GM12878 (cell line): Measurements from ENCODE around the gene CD9. TPM values are rescaled to one million over a fixed set of nuclear protein-coding genes. Genes with fewer than 3 reads are reported as not detected.

Experiments used
- ATAC-seq: fragments of 200-7000 bp; cut with Tn5 transposase; 3 replicates; pipeline ENCODE4 v1.9.1; 2020; ENCODE audit warnings: mild to moderate bottlenecking, moderate library complexity
- BruUV-seq: library from RNA; stranded (reverse); fragments of 400-500 nt; replicated peaks from 2 replicates; lab custom pipeline; 2021; lab: Mats Ljungman, UMichigan
- CTCF ChIA-PET: fragments of 300-600 bp; sonication (Branson Sonifier 250); formaldehyde crosslinking; extraction: SDS; loops from one replicate; lab custom pipeline; 2021; ENCODE audit warnings: inconsistent platforms; lab: Yijun Ruan, JAX
- POLR2A ChIA-PET: fragments of 350-600 bp; formaldehyde crosslinking; extraction: SDS; loops from one replicate; lab custom pipeline; 2021; ENCODE audit warnings: inconsistent platforms; lab: Charles Lee
- RAD21 ChIA-PET: fragments of 300-600 bp; sonication (Branson Sonifier 250); formaldehyde crosslinking; loops from one replicate; lab custom pipeline; 2023; ENCODE audit warnings: antibody characterized with exemption; ENCODE audit not compliant: unreplicated experiment; lab: Charles Lee
- SMC1A ChIA-PET: fragments of 300-600 bp; sonication (Branson Sonifier 250); formaldehyde crosslinking; loops from one replicate; lab custom pipeline; 2023; ENCODE audit not compliant: unreplicated experiment, uncharacterized antibody; lab: Charles Lee
- DNase-seq: peaks from one replicate; pipeline ENCODE4 v3.0.0-alpha.2; 2011; ENCODE audit warnings: low read depth, low spot score
- FAIRE-seq: peaks from 3 replicates; lab custom pipeline; 2011; peaks lifted over from hg19 to GRCh38; lab: Jason Lieb, UNC
- H2AFZ ChIP-seq: 2 replicates; pipeline ENCODE4 v1.6.0; 2011; ENCODE audit warnings: low read depth, low read length, control low read depth; ENCODE audit not compliant: control insufficient read depth
- H3K27ac ChIP-seq: 2 replicates; pipeline ENCODE4 v1.5.1; 2011; ENCODE audit warnings: control low read depth; ENCODE audit not compliant: control insufficient read depth, insufficient read depth
- H3K27me3 ChIP-seq, 2 experiments: replicated peaks in 1 of 2; 2 replicates each; pipeline versions ENCODE4 v1.6.0 to v1.6.1; 2011; ENCODE audit warnings: low read length in 1 of 2; ENCODE audit not compliant: control insufficient read depth in 2 of 2, insufficient read depth in 2 of 2
- H3K36me3 ChIP-seq, 2 experiments: 2 replicates each; pipeline ENCODE4 v1.5.1; 2011; ENCODE audit warnings: low read length in 1 of 2; ENCODE audit not compliant: control insufficient read depth in 2 of 2, insufficient read depth in 2 of 2
- H3K4me1 ChIP-seq: 2 replicates; pipeline ENCODE4 v1.6.1; 2011; ENCODE audit warnings: mild to moderate bottlenecking, low read length, moderate library complexity, mixed read lengths; ENCODE audit not compliant: control insufficient read depth, insufficient read depth
- H3K4me2 ChIP-seq: 2 replicates; pipeline ENCODE4 v1.6.0; 2011; ENCODE audit warnings: control low read depth; ENCODE audit not compliant: control insufficient read depth, insufficient read depth
- H3K4me3 ChIP-seq: fragments of 200-600 bp; sonication (generic); 2 replicates; pipeline ENCODE4 v1.5.1; 2016
- H3K79me2 ChIP-seq: 2 replicates; pipeline ENCODE4 v1.6.0; 2011; ENCODE audit warnings: low read length; ENCODE audit not compliant: control insufficient read depth, insufficient read depth
- H3K9ac ChIP-seq: 2 replicates; pipeline ENCODE4 v1.8.0; 2011; ENCODE audit warnings: low read length, control low read depth, mixed read lengths; ENCODE audit not compliant: control insufficient read depth, insufficient read depth
- H3K9me3 ChIP-seq: replicated peaks from 3 replicates; pipeline ENCODE4 v1.5.1; 2011; ENCODE audit warnings: mild to moderate bottlenecking, low read length; ENCODE audit not compliant: control insufficient read depth, insufficient read depth
- H4K20me1 ChIP-seq: 2 replicates; pipeline ENCODE4 v1.6.0; 2011; ENCODE audit not compliant: control insufficient read depth, insufficient read depth
- BACH1 ChIP-seq: fragments of 450-650 bp; IDR thresholded peaks from 2 replicates; pipeline ENCODE4 v1.6.1; 2017; ENCODE audit warnings: mild to moderate bottlenecking, borderline replicate concordance
- CHD2 ChIP-seq: IDR thresholded peaks from 2 replicates; pipeline ENCODE4 v1.6.1; 2011; ENCODE audit warnings: low read depth, low read length, improper control_type of control experiment, borderline replicate concordance
- GATAD2B ChIP-seq: fragments of 450-650 bp; conservative IDR thresholded peaks from 2 replicates; pipeline ENCODE4 v1.6.1; 2017; ENCODE audit warnings: low read depth, mild to moderate bottlenecking, moderate library complexity
- HDAC2 ChIP-seq: fragments of 200-600 bp; sonication (generic); IDR thresholded peaks from 2 replicates; pipeline ENCODE4 v1.6.1; 2017
- JUNB ChIP-seq: IDR thresholded peaks from 2 replicates; pipeline ENCODE4 v1.6.1; 2016; ENCODE audit warnings: antibody characterized with exemption, mild to moderate bottlenecking
- KLF5 ChIP-seq: fragments of 450-650 bp; IDR thresholded peaks from 2 replicates; pipeline ENCODE4 v1.6.1; 2014; ENCODE audit warnings: mild to moderate bottlenecking; ENCODE audit not compliant: partially characterized antibody
- MTA2 ChIP-seq: fragments of 450-650 bp; IDR thresholded peaks from 2 replicates; pipeline ENCODE4 v1.6.1; 2016; ENCODE audit warnings: low read depth, mild to moderate bottlenecking, moderate library complexity
- MXI1 ChIP-seq: fragments of 150-350 bp; IDR thresholded peaks from 2 replicates; pipeline ENCODE4 v1.6.1; 2011; ENCODE audit warnings: low read depth, mild to moderate bottlenecking, inconsistent platforms, low read length, improper control_type of control experiment
- NFXL1 ChIP-seq: fragments of 450-650 bp; IDR thresholded peaks from 2 replicates; pipeline ENCODE4 v1.6.1; 2017; ENCODE audit warnings: antibody characterized with exemption, mild to moderate bottlenecking, borderline replicate concordance
- POLR2AphosphoS5 ChIP-seq: IDR thresholded peaks from 2 replicates; pipeline ENCODE4 v1.6.1; 2011; ENCODE audit warnings: mild to moderate bottlenecking, low read length, inconsistent platforms
- SMC3 ChIP-seq: IDR thresholded peaks from 2 replicates; pipeline ENCODE4 v1.6.1; 2011; ENCODE audit warnings: low read length, improper control_type of control experiment, borderline replicate concordance
- SPI1 ChIP-seq: IDR thresholded peaks from 2 replicates; pipeline ENCODE4 v1.6.1; 2011; ENCODE audit warnings: low read depth, mild to moderate bottlenecking, low read length, moderate library complexity, borderline replicate concordance; ENCODE audit not compliant: insufficient read depth
- ZNF622 ChIP-seq: fragments of 450-650 bp; IDR thresholded peaks from 2 replicates; pipeline ENCODE4 v1.6.1; 2017; ENCODE audit warnings: mild to moderate bottlenecking, inconsistent platforms
- WGBS: methylation state at CpG from one replicate; pipeline ENCODE4 v1.1.6; 2016; ENCODE audit warnings: low lambda C conversion rate; ENCODE audit not compliant: insufficient replicate concordance, insufficient coverage; ENCODE audit errors: missing lambda C conversion rate; 5-methylcytosine and 5-hydroxymethylcytosine counted together
- in situ Hi-C: fragments of 300-500 bp; cut with MboI; formaldehyde crosslinking; loops from 9 replicates; pipeline ENCODE4 v1.14.3; 2018; ENCODE audit warnings: mixed read lengths
- intact Hi-C: fragments of 100-400 bp; cut with micrococcal nuclease; formaldehyde crosslinking; loops from one replicate; pipeline ENCODE4 v1.14.2; 2022; ENCODE audit not compliant: unreplicated experiment
- polyA plus RNA-seq, 11 experiments: library from polyadenylated mRNA; depleted of rRNA in 4 of 11; unstranded in 6 of 11; stranded (reverse) in 5 of 11; fragments of >200 nt; fragmentation: Nextera tagmentation in 4 of 11; fragmentation: Illumina TruSeq in 1 of 11; extraction: Ambion mirVana in 4 of 11; extraction: Trizol in 1 of 11; gene quantifications; 1 replicate in 1 of 11; 2 replicates in 10 of 11; pipeline versions ENCODE4 v1.2.1 to v1.2.3, GENCODE V29; 2011 to 2016; ENCODE audit warnings: inconsistent platforms in 2 of 11, missing spikeins in 2 of 11, low read depth in 1 of 11
- total RNA-seq, 4 experiments: library from RNA; depleted of rRNA in 3 of 4; stranded (reverse); fragments of >200 nt in 3 of 4; fragmentation: Illumina TruSeq in 1 of 4; extraction: Trizol in 1 of 4; gene quantifications; 2 replicates each; pipeline versions ENCODE4 v1.2.1 to v1.2.3, GENCODE V29; 2013 to 2021
- TF ChIP-seq, protein P1 (sequence below): fragments of 450-650 bp; IDR thresholded peaks from 2 replicates; pipeline ENCODE4 v1.6.1; 2017; ENCODE audit warnings: mild to moderate bottlenecking, moderate library complexity
- TF ChIP-seq, protein P2 (sequence below): fragments of 450-650 bp; formaldehyde crosslinking; IDR thresholded peaks from 2 replicates; pipeline ENCODE4 v1.5.0; 2022; ENCODE audit warnings: mild to moderate bottlenecking, missing genetic modification characterization
- TF ChIP-seq, protein P3 (sequence below): fragments of 450-650 bp; IDR thresholded peaks from 2 replicates; pipeline ENCODE4 v1.6.1; 2017; ENCODE audit warnings: mild to moderate bottlenecking

The CD9 gene
- total and polyA plus RNA-seq, 10 of the 15 experiments (the other 5 are each of a cell fraction or from before 2014, with no cell fraction given), result 4.8 to 29.9 (median 9.7) TPM

DNA sequence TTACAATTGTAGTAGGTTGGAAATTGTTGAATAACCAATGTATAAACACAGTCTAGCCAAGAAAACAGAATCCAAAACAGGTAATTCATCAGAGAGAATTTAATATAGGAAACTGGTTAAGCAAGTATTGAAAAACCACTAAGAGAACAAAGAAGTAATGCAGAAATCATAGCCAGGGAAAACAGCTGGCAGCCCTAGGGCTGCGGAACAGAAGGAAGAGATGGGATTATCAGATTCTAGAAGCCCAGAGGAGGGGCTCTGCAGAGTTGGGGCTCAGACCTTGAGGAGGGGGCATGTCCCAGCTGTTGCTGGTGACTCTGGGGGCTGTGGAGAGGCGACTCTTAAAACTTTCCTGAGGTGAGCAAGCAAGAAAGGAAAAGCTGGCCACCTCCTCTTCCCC lies 49.4 kb downstream of the CD9 start:
- Histone ChIP-seq H3K4me2 (no peak overlapping the region), H3K9me3 (no peaks in the 10 kb centered on the region; the same call in 2 of the 3 replicates), H3K79me2 (no peaks in the 10 kb centered on the region), H4K20me1 (no peaks in the 10 kb centered on the region), H3K9ac (no peak overlapping the region), H2AFZ (no peak overlapping the region), H3K4me3 (no peak overlapping the region), H3K4me1 (no peaks in the 10 kb centered on the region), H3K27me3 (peaks cover 0 to 6% of the 10 kb centered on the region in 2 experiments; a peak in 2 of 4 replicates), H3K27ac (no peak overlapping the region), H3K36me3 (no peaks in the 10 kb centered on the region)
- FAIRE-seq, result no peak
- CTCF ChIA-PET, result interaction anchor here (1.6 kb wide), 1 partner anchor 29 kb away, joined by 5 read pairs; no protein-coding TSS in a partner anchor
- DNase-seq, result no peak
- RAD21 ChIA-PET, result interaction anchor here (0.6 to 1.0 kb wide), 2 partner anchors 18 to 109 kb away, joined by 3 read pairs; no protein-coding TSS in a partner anchor
- POLR2A ChIA-PET, result interaction anchor here (0.5 kb wide), 1 partner anchor 282 kb away, joined by 3 read pairs; no protein-coding TSS in a partner anchor
- intact Hi-C loops (no loop called here), in situ Hi-C loops (no loop called here)
- SMC1A ChIA-PET, result interaction anchor here (1.0 to 4.1 kb wide), 4 partner anchors 12 to 47 kb away, joined by 3 to 14 read pairs (median 3); no protein-coding TSS in a partner anchor
- no peak for ATAC-seq
- no TSS peak for BruUV-seq
- WGBS, result 0% methylated on average over 2 of the region's 2 CpGs
- TF ChIP-seq, protein P1, sequence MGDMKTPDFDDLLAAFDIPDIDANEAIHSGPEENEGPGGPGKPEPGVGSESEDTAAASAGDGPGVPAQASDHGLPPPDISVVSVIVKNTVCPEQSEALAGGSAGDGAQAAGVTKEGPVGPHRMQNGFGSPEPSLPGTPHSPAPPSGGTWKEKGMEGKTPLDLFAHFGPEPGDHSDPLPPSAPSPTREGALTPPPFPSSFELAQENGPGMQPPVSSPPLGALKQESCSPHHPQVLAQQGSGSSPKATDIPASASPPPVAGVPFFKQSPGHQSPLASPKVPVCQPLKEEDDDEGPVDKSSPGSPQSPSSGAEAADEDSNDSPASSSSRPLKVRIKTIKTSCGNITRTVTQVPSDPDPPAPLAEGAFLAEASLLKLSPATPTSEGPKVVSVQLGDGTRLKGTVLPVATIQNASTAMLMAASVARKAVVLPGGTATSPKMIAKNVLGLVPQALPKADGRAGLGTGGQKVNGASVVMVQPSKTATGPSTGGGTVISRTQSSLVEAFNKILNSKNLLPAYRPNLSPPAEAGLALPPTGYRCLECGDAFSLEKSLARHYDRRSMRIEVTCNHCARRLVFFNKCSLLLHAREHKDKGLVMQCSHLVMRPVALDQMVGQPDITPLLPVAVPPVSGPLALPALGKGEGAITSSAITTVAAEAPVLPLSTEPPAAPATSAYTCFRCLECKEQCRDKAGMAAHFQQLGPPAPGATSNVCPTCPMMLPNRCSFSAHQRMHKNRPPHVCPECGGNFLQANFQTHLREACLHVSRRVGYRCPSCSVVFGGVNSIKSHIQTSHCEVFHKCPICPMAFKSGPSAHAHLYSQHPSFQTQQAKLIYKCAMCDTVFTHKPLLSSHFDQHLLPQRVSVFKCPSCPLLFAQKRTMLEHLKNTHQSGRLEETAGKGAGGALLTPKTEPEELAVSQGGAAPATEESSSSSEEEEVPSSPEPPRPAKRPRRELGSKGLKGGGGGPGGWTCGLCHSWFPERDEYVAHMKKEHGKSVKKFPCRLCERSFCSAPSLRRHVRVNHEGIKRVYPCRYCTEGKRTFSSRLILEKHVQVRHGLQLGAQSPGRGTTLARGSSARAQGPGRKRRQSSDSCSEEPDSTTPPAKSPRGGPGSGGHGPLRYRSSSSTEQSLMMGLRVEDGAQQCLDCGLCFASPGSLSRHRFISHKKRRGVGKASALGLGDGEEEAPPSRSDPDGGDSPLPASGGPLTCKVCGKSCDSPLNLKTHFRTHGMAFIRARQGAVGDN, result no peak
- TF ChIP-seq MTA2 (no peak), SMC3 (no peak), KLF5 (no peak), JUNB (no peak), ZNF622 (no peak), MXI1 (no peak), BACH1 (no peak), CHD2 (no peak), GATAD2B (no peak), SPI1 (no peak), NFXL1 (no peak), POLR2AphosphoS5 (no peak), HDAC2 (no peak)
- TF ChIP-seq, protein P2, sequence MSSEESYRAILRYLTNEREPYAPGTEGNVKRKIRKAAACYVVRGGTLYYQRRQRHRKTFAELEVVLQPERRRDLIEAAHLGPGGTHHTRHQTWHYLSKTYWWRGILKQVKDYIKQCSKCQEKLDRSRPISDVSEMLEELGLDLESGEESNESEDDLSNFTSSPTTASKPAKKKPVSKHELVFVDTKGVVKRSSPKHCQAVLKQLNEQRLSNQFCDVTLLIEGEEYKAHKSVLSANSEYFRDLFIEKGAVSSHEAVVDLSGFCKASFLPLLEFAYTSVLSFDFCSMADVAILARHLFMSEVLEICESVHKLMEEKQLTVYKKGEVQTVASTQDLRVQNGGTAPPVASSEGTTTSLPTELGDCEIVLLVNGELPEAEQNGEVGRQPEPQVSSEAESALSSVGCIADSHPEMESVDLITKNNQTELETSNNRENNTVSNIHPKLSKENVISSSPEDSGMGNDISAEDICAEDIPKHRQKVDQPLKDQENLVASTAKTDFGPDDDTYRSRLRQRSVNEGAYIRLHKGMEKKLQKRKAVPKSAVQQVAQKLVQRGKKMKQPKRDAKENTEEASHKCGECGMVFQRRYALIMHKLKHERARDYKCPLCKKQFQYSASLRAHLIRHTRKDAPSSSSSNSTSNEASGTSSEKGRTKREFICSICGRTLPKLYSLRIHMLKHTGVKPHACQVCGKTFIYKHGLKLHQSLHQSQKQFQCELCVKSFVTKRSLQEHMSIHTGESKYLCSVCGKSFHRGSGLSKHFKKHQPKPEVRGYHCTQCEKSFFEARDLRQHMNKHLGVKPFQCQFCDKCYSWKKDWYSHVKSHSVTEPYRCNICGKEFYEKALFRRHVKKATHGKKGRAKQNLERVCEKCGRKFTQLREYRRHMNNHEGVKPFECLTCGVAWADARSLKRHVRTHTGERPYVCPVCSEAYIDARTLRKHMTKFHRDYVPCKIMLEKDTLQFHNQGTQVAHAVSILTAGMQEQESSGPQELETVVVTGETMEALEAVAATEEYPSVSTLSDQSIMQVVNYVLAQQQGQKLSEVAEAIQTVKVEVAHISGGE (CRISPR knock-in tag), result no peak
- TF ChIP-seq, protein P3, sequence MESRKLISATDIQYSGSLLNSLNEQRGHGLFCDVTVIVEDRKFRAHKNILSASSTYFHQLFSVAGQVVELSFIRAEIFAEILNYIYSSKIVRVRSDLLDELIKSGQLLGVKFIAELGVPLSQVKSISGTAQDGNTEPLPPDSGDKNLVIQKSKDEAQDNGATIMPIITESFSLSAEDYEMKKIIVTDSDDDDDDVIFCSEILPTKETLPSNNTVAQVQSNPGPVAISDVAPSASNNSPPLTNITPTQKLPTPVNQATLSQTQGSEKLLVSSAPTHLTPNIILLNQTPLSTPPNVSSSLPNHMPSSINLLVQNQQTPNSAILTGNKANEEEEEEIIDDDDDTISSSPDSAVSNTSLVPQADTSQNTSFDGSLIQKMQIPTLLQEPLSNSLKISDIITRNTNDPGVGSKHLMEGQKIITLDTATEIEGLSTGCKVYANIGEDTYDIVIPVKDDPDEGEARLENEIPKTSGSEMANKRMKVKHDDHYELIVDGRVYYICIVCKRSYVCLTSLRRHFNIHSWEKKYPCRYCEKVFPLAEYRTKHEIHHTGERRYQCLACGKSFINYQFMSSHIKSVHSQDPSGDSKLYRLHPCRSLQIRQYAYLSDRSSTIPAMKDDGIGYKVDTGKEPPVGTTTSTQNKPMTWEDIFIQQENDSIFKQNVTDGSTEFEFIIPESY, result no peak
